ENCODE results near the gene TNFRSF18.

Gene TNFRSF18

DNA sequence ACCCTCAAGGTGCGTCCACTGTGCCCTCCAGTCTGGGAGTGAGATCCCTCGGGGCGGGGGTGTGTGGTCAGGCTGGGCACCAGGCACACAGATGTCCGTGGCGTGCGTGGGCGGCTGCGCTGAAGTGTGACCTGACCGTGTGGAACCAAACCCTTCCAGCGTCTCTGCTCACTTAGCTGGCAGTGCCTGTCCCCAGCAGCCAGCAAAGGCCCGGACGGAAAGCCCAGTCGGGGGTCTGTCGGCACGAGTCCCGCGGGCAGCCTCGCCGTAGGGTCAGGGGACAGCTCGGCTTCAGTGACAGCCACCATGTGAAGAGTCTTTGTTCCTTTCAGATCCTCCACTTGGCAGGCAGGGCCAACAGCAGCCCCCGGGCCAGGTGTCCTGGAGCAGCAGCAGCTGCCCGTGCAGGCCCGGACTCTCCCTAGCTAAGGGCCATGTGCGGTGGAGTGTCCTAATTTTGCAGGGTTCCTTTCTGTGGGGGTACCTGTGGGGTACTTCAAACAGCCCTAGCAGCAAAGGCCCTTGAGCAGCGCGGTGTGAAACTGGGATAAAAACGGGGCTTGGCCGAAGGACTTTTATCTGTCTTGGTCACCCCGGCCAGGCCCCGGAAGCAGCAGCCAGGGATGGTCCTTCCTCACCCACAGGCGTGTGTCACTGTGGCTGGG is 21.2 kb downstream of the TNFRSF18 start:
- in situ Hi-C loops (cut with MboI; ENCODE audit: low pct_unique_long_range_greater_than_20kb, low sequenced_read_pairs, unreplicated experiment), result no loop called here
- DNase-seq (ENCODE audit: low spot score), result no peak
- TF ChIP-seq, protein P1, sequence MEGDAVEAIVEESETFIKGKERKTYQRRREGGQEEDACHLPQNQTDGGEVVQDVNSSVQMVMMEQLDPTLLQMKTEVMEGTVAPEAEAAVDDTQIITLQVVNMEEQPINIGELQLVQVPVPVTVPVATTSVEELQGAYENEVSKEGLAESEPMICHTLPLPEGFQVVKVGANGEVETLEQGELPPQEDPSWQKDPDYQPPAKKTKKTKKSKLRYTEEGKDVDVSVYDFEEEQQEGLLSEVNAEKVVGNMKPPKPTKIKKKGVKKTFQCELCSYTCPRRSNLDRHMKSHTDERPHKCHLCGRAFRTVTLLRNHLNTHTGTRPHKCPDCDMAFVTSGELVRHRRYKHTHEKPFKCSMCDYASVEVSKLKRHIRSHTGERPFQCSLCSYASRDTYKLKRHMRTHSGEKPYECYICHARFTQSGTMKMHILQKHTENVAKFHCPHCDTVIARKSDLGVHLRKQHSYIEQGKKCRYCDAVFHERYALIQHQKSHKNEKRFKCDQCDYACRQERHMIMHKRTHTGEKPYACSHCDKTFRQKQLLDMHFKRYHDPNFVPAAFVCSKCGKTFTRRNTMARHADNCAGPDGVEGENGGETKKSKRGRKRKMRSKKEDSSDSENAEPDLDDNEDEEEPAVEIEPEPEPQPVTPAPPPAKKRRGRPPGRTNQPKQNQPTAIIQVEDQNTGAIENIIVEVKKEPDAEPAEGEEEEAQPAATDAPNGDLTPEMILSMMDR (IDR thresholded peaks at IDR 0.05; ENCODE audit: extremely low read depth, insufficient read depth, missing control alignments), result no peak

DNA sequence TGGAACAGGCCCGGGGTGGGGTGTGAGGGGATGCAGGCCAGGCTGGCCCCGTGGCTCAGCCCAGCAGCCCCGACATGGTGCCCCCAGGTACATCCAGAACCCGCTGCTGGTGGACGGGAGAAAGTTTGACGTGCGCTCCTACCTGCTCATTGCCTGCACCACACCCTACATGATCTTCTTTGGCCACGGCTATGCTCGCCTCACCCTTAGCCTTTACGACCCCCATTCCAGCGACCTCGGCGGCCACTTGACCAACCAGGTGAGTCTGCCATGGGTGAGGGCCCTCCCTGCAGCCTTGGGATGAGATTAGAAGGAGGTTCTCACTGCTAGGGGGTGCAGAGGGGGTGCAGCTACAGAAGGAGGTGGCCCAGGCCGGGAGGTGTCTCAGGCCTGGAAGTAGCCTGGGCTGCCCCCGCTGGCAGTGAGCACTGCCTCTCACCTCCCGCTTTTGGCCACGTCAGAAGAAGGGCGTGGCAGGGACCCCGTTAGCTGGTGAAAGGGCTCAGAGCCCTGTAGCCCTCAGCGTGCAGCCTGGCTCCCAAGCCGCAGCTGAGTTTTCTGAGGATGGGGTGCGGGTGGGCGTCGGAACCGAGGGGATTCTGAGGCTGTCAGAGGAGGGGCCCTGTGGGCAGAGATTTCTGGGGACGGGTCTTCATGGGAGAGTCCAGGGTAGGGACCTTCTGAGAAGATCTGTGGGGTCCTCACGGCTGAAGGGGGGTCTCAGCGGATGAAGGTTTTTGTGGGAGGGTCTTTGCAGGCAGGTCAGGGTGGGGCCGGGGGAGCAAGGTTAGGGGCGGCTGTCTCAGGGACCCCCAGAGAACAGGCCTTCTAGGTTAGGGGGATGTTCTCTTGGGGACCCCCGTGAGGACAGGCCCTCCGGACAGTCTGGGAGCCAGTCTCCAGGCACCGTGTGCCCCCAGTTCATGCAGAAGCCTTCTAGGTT is 22.3 kb downstream of the TNFRSF18 start:
- TF ChIP-seq, protein P1 (IDR thresholded peaks at IDR 0.05; ENCODE audit: extremely low read depth, insufficient read depth, missing control alignments), result no peak
- no peak for DNase-seq (ENCODE audit: low spot score)
- in situ Hi-C loops (cut with MboI; ENCODE audit: low pct_unique_long_range_greater_than_20kb, low sequenced_read_pairs, unreplicated experiment), result no loop called here

DNA sequence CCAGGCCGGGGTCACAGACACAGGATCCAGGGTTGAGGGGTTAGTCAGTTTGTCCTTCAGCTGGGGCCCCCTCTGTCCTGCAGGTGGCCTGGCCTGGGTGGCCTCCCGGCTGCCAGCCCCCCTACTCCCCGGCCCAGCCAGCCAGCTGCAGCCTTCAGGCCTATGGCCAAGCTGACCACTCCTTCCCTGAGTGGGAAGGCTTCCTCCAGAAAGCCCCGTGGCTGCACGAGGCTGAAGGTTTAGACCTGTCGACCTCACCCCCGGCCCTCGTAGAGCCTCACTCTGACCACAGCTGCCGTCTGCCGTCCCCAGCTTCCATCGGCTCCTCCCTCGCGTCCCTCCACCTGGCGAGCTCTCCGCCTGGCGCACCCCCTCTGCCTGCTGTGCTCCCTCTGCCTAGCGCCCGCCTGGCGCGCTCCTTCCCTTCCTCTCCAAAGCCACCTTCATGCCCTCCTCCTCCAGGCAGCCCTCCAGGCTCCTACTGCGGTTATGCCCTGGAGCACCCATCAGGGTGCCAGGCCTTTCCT is 23.1 kb downstream of the TNFRSF18 start:
- DNase-seq (ENCODE audit: low spot score), result no peak
- TF ChIP-seq, protein P1 (IDR thresholded peaks at IDR 0.05; ENCODE audit: extremely low read depth, insufficient read depth, missing control alignments), result no peak
- in situ Hi-C loops (cut with MboI; ENCODE audit: low pct_unique_long_range_greater_than_20kb, low sequenced_read_pairs, unreplicated experiment), result no loop called here

DNA sequence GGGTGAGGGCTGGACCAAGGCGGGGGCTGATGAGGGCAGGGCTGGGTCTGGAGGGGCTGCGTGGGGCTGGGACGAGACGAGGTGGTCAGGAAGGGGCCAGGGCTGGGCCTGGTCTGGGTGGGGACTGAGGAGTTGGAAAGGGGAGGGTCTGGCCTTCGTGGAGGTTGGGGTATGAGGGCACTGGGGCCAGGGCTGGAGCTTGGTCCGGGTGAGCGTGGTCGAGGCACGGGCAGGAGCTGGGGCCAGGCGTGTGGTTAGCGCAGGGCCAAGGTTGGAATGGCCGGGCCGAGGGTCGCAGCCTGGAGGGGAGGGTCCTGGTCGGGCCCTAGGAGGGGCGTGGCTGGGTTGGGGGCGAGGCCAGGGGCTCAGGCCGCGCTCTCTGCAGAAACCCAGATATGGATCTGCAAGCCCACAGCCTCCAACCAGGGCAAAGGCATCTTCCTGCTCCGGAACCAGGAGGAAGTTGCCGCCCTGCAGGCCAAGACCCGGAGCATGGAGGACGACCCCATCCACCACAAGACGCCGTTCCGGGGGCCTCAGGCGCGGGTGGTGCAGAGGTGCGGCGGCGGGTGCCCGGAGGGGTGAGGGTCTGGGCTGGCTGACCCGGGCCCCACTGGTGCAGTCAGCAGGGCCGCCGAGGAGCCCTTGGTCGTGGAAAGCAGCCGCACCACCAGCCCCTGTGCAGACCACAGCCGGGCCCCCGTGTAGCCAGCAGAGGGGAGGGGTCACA is 23.7 kb downstream of the TNFRSF18 start:
- in situ Hi-C loops (cut with MboI; ENCODE audit: low pct_unique_long_range_greater_than_20kb, low sequenced_read_pairs, unreplicated experiment), result no loop called here
- TF ChIP-seq, protein P1 (IDR thresholded peaks at IDR 0.05; ENCODE audit: extremely low read depth, insufficient read depth, missing control alignments), result no peak
- DNase-seq (ENCODE audit: low spot score), result no peak

DNA sequence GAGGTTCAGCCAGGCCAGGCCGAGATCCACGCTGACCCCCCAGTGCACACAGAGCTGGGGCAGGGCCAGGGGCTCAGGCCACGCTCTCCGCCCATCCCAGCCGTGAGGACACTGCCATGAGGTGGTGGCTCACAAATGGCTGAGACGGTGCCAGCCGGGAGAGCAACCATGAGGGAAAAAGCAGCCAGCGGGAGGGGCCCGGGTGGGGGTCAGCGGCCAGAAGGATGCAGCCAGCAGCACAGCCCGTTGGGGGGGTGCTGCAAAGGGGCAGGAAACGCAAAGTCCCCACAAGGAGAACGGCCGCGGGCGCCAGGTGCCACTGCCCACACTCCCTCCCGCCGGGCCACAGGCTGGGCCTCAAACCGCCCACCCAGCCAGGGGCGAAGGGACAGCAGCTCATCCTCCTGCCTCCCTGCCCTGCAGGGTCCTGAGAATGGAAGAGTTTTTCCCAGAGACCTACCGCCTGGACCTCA is 24.4 kb downstream of the TNFRSF18 start:
- no peak for DNase-seq (ENCODE audit: low spot score)
- TF ChIP-seq, protein P1 (IDR thresholded peaks at IDR 0.05; ENCODE audit: extremely low read depth, insufficient read depth, missing control alignments), result no peak
- in situ Hi-C loops (cut with MboI; ENCODE audit: low pct_unique_long_range_greater_than_20kb, low sequenced_read_pairs, unreplicated experiment), result no loop called here

All from GM13977 (cell line).